Measurements from ENCODE around the gene NFIC.

GRCh38 chr19:3348042-3348441 is 18.3 kb upstream of the NFIC start:
- no peak for TF ChIP-seq EZH2 (IDR thresholded peaks at IDR 0.05)
- TF ChIP-seq CTCF (IDR thresholded peaks at IDR 0.05) = no peak

Measured in neural progenitor cell (in vitro differentiated cells).